ENCODE results near the gene RAB26. TPM values are rescaled to one million over a fixed set of nuclear protein-coding genes. Genes with fewer than 3 reads are reported as not detected.

Gene RAB26
- total RNA-seq, 1 experiment from 2014 or later = 10.8 TPM

DNA sequence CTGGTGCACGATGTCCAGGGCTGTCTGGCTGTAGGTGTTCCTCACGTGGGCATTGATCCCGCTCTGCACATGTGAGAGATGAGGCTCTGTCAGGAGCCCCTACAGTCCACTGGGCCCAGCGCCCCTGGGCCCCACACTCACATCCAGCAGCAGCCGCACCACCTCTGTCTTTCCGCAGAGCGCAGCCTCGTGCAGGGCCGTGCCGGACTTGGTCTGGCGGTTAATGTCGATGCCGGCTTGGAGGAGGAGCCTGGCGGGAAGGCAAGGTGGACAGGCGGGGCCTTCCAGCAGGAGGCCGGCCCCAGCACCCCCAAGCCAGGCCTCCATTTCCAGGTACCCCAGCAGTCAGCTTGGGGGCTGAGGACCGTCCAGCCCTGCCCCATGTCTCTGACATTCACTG lies 38.8 kb downstream of the RAB26 start:
- Mint-ChIP-seq H3K4me3 (ENCODE audit: low read depth, unreplicated experiment) (no peak overlapping the region), H3K36me3 (ENCODE audit: insufficient read depth, unreplicated experiment) (peaks cover 32% of the 10 kb centered on the region), H3K27me3 (ENCODE audit: unreplicated experiment) (peaks cover 40% of the 10 kb centered on the region), H3K9me3 (ENCODE audit: low read depth, unreplicated experiment) (no peaks in the 10 kb centered on the region), H3K27ac (ENCODE audit: unreplicated experiment) (no peak overlapping the region), H3K4me1 (ENCODE audit: low read depth, unreplicated experiment) (peaks cover 14% of the 10 kb centered on the region)
- no peak for TF ChIP-seq CTCF (IDR thresholded peaks at IDR 0.05; ENCODE audit: unreplicated experiment)
- BruUV-seq (replicated peaks) = no TSS peak
- no peak for DNase-seq
- intact Hi-C loops (cut with micrococcal nuclease; ENCODE audit: unreplicated experiment) = no loop called here
- CTCF ChIA-PET = no interaction called here

DNA sequence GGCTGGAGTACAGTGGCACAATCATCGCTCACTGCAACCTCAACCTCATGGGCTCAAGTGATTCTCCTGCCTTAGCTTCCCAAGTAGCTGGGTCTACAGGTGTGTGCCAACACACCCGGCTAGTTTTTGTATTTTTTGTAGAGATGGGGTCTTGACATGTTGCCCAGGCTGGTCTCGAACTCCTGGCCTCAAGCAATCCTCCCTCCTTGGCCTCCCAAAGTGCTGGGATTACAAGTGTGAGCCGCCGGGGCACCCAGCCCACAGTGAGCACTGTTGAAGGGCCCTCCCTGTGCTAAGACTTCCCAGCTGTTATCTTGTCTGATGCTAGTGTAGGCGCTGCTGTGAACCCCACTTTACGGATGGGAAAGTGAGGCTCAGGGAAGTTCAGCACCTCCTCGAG lies 40.0 kb downstream of the RAB26 start:
- CTCF ChIA-PET = no interaction called here
- intact Hi-C loops (cut with micrococcal nuclease; ENCODE audit: unreplicated experiment) = no loop called here
- Mint-ChIP-seq H3K4me1 (ENCODE audit: low read depth, unreplicated experiment) (peaks cover 14% of the 10 kb centered on the region), H3K36me3 (ENCODE audit: insufficient read depth, unreplicated experiment) (peaks cover 23% of the 10 kb centered on the region), H3K9me3 (ENCODE audit: low read depth, unreplicated experiment) (no peaks in the 10 kb centered on the region), H3K27ac (ENCODE audit: unreplicated experiment) (no peak overlapping the region), H3K27me3 (ENCODE audit: unreplicated experiment) (peaks cover 51% of the 10 kb centered on the region), H3K4me3 (ENCODE audit: low read depth, unreplicated experiment) (no peak overlapping the region)
- DNase-seq = no peak
- no peak for TF ChIP-seq CTCF (IDR thresholded peaks at IDR 0.05; ENCODE audit: unreplicated experiment)
- BruUV-seq (replicated peaks) = no TSS peak

- no TSS peak for BruUV-seq (replicated peaks)
- Mint-ChIP-seq H3K27ac (ENCODE audit: unreplicated experiment) (no peak overlapping the region), H3K36me3 (ENCODE audit: insufficient read depth, unreplicated experiment) (peaks cover 19% of the 10 kb centered on the region), H3K9me3 (ENCODE audit: low read depth, unreplicated experiment) (no peaks in the 10 kb centered on the region), H3K4me3 (ENCODE audit: low read depth, unreplicated experiment) (no peak overlapping the region), H3K27me3 (ENCODE audit: unreplicated experiment) (peaks cover 55% of the 10 kb centered on the region), H3K4me1 (ENCODE audit: low read depth, unreplicated experiment) (peaks cover 10% of the 10 kb centered on the region)
- intact Hi-C loops (cut with micrococcal nuclease; ENCODE audit: unreplicated experiment) = no loop called here
- CTCF ChIA-PET = interaction anchor here (0.9 kb wide), 1 partner anchor 33 kb away, joined by 3 read pairs; no protein-coding TSS in a partner anchor
- DNase-seq = no peak
- no peak for TF ChIP-seq CTCF (IDR thresholded peaks at IDR 0.05; ENCODE audit: unreplicated experiment)
These were observed 40.9 kb downstream of the RAB26 start for GRCh38 chr16:2189252-2189893.

DNA sequence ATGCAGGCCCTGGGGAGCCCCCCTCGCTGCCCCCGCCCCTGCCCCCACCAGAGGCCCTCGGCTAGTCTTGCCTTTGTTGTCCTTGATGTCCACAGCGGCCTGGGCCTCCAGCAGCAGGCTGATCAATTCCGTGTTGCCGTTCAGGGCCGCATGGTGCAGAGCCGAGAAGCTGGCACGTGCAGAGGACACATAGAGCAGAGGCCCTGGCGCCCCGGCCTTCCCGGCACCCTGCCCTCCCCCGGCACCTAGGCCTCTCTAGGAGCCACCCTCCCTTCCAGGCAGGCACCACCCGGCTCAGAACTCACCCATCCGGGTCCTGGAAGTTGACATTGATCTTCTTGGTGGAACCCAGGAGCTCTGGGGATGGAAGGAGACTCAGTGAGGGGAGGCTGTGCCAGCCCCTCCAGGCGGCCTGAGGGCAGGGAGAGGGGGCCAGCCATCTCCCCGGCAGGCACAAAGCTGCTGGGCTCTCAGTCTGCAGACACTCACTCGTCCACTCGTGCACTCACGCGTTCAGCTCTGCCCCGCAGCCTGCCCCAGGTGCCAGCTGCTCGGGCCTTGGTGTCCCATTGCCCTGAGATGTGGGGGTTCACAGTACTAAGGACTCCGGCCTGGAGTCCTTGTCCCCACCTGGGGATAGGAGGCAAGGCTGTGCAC lies 41.7 kb downstream of the RAB26 start:
- peaks cover 55% of the 10 kb centered on the region for H3K27me3 Mint-ChIP-seq (ENCODE audit: unreplicated experiment)
- H3K4me3 Mint-ChIP-seq (ENCODE audit: low read depth, unreplicated experiment) = no peak overlapping the region
- intact Hi-C loops (cut with micrococcal nuclease; ENCODE audit: unreplicated experiment) = no loop called here
- peaks cover 18% of the 10 kb centered on the region for H3K36me3 Mint-ChIP-seq (ENCODE audit: insufficient read depth, unreplicated experiment)
- H3K27ac Mint-ChIP-seq (ENCODE audit: unreplicated experiment) = no peak overlapping the region
- H3K9me3 Mint-ChIP-seq (ENCODE audit: low read depth, unreplicated experiment) = no peaks in the 10 kb centered on the region
- H3K4me1 Mint-ChIP-seq (ENCODE audit: low read depth, unreplicated experiment) = peaks cover 7% of the 10 kb centered on the region
- no TSS peak for BruUV-seq (replicated peaks)
- TF ChIP-seq CTCF (IDR thresholded peaks at IDR 0.05; ENCODE audit: unreplicated experiment) = no peak
- CTCF ChIA-PET = interaction anchor here (0.7 to 0.8 kb wide), 2 partner anchors 16 to 167 kb away, joined by 3 to 5 read pairs; no protein-coding TSS in a partner anchor
- DNase-seq = no peak

All from Calu3 (cell line).